Natural killer cell (primary cell): ENCODE results near the gene CAMTA1. TPM values are rescaled to one million over a fixed set of nuclear protein-coding genes. Genes with fewer than 3 reads are reported as not detected.

ENCODE experiments used
- ATAC-seq, 3 donors: fragments of 150-1000 bp in 2 of 3; fragments of 200-7000 bp in 1 of 3; cut with Tn5 transposase; 1 replicate in 1 of 3; 2 replicates in 2 of 3; pipeline ENCODE4 v1.10.0; 2021; ENCODE audit warnings: mild to moderate bottlenecking in 2 of 3, moderate library complexity in 2 of 3
- DNase-seq, 2 donors: peaks; one replicate each; pipeline versions ENCODE4 v3.0.0 to v3.0.0-alpha.2; 2013 to 2021; ENCODE audit warnings: mixed read lengths in 1 of 2
- H3K27ac ChIP-seq: one replicate; pipeline ENCODE4 v1.5.1; 2013; ENCODE audit warnings: mild to moderate bottlenecking, low read length
- H3K27me3 ChIP-seq: one replicate; pipeline ENCODE4 v1.6.1; 2013; ENCODE audit warnings: low read length; ENCODE audit not compliant: control insufficient read depth, insufficient read depth
- H3K36me3 ChIP-seq: one replicate; pipeline ENCODE4 v1.6.1; 2013; ENCODE audit warnings: low read length; ENCODE audit not compliant: control insufficient read depth, insufficient read depth
- H3K4me1 ChIP-seq: one replicate; pipeline ENCODE4 v1.6.1; 2013; ENCODE audit warnings: low read length; ENCODE audit not compliant: control insufficient read depth, insufficient read depth
- H3K4me3 ChIP-seq: one replicate; pipeline ENCODE4 v1.5.1; 2013; ENCODE audit warnings: low read length
- H3K9me3 ChIP-seq: one replicate; pipeline ENCODE4 v1.6.1; 2013; ENCODE audit warnings: low read length; ENCODE audit not compliant: control insufficient read depth, insufficient read depth
- H3K27ac Mint-ChIP-seq, 2 donors: one replicate each; pipeline ENCODE4 v1.8.0; 2022; ENCODE audit warnings: mild to moderate bottlenecking in 2 of 2, mixed read lengths in 2 of 2, moderate library complexity in 1 of 2
- H3K27me3 Mint-ChIP-seq, 2 donors: one replicate each; pipeline ENCODE4 v1.8.0; 2022; ENCODE audit warnings: low read depth in 2 of 2, mixed read lengths in 2 of 2
- H3K36me3 Mint-ChIP-seq: one replicate; pipeline ENCODE4 v1.8.0; 2022; ENCODE audit warnings: mixed read lengths
- H3K4me1 Mint-ChIP-seq, 2 donors: one replicate each; pipeline ENCODE4 v1.8.0; 2022; ENCODE audit warnings: mixed read lengths in 2 of 2
- H3K4me3 Mint-ChIP-seq: one replicate; pipeline ENCODE4 v1.8.0; 2022; ENCODE audit warnings: mild to moderate bottlenecking, moderate library complexity, mixed read lengths
- H3K9me3 Mint-ChIP-seq, 2 donors: one replicate each; pipeline ENCODE4 v1.8.0; 2022; ENCODE audit warnings: mixed read lengths in 2 of 2
- CTCF ChIP-seq: fragments of 200-600 bp; IDR thresholded peaks from one replicate; pipeline ENCODE4 v1.8.0; 2022; ENCODE audit warnings: antibody characterized with exemption
- WGBS: methylation state at CpG from one replicate; pipeline ENCODE4 v1.1.7; 2013; ENCODE audit warnings: missing lambda C conversion rate; ENCODE audit not compliant: insufficient coverage; 5-methylcytosine and 5-hydroxymethylcytosine counted together
- intact Hi-C: fragments of 100-400 bp; cut with micrococcal nuclease; formaldehyde crosslinking; loops from one replicate; pipeline ENCODE4 v1.14.2; 2022
- total RNA-seq, 4 donors: library from RNA; stranded (reverse); fragments of 120-200 nt in 1 of 4; gene quantifications; one replicate each; pipeline versions ENCODE4 v1.2.3 to v1.2.4, GENCODE V29; 2013 to 2022

Gene CAMTA1
- total RNA-seq, 3 donors from 2014 or later (not counting 1 experiment from before 2014, with no cell fraction given), result 40.6 to 53.3 (median 44.9) TPM

- no peak overlapping the region for H3K27ac Mint-ChIP-seq
- no peak for ATAC-seq
- 69% methylated on average over 18 of the region's 18 CpGs for WGBS
- no peak for TF ChIP-seq CTCF
- H3K4me1 Mint-ChIP-seq, result peaks cover 0 to 14% of the 10 kb centered on the region in 2 donors
- H3K9me3 Mint-ChIP-seq, result no peaks in the 10 kb centered on the region
- H3K36me3 ChIP-seq, result no peaks in the 10 kb centered on the region
- H3K27me3 ChIP-seq, result no peaks in the 10 kb centered on the region
- H3K27ac ChIP-seq, result no peak overlapping the region
- H3K4me1 ChIP-seq, result no peaks in the 10 kb centered on the region
- no peaks in the 10 kb centered on the region for H3K9me3 ChIP-seq
- H3K4me3 Mint-ChIP-seq, result no peak overlapping the region
- no peaks in the 10 kb centered on the region for H3K36me3 Mint-ChIP-seq
- no peaks in the 10 kb centered on the region for H3K27me3 Mint-ChIP-seq
- no peak overlapping the region for H3K4me3 ChIP-seq
- intact Hi-C loops, result no loop called here
- DNase-seq, result no peak
Measured at GRCh38 chr1:7641587-7642417, 856.5 kb downstream of the CAMTA1 start.

GRCh38 chr1:7642418-7642704, 857.1 kb downstream of the CAMTA1 start:
- Mint-ChIP-seq H3K27ac (no peak overlapping the region), H3K27me3 (no peaks in the 10 kb centered on the region)
- intact Hi-C loops, result no loop called here

GRCh38 chr1:7642781-7643529, 857.7 kb downstream of the CAMTA1 start:
- DNase-seq, result no peak
- no peaks in the 10 kb centered on the region for H3K36me3 ChIP-seq
- H3K4me3 Mint-ChIP-seq, result no peak overlapping the region
- no peak overlapping the region for H3K4me3 ChIP-seq
- intact Hi-C loops, result no loop called here
- peaks cover 3% of the 10 kb centered on the region for H3K4me1 ChIP-seq
- H3K27me3 Mint-ChIP-seq, result no peaks in the 10 kb centered on the region
- H3K4me1 Mint-ChIP-seq, result peaks cover 0 to 14% of the 10 kb centered on the region in 2 donors
- H3K27ac ChIP-seq, result no peak overlapping the region
- 86% methylated on average over 3 of the region's 3 CpGs for WGBS
- TF ChIP-seq CTCF, result no peak
- H3K36me3 Mint-ChIP-seq, result no peaks in the 10 kb centered on the region
- ATAC-seq, result no peak
- no peaks in the 10 kb centered on the region for H3K9me3 ChIP-seq
- no peak overlapping the region for H3K27ac Mint-ChIP-seq
- H3K27me3 ChIP-seq, result no peaks in the 10 kb centered on the region
- H3K9me3 Mint-ChIP-seq, result no peaks in the 10 kb centered on the region

More at GRCh38 chr1:7642418-7642704, 857.1 kb downstream of the CAMTA1 start:
- H3K9me3 ChIP-seq, result no peaks in the 10 kb centered on the region
- H3K27ac ChIP-seq, result no peak overlapping the region
- H3K36me3 ChIP-seq, result no peaks in the 10 kb centered on the region
- DNase-seq (no peak), ATAC-seq (no peak)
- 88% methylated on average over 9 of the region's 9 CpGs for WGBS
- peaks cover 1% of the 10 kb centered on the region for H3K4me1 ChIP-seq
- no peak overlapping the region for H3K4me3 ChIP-seq
- no peaks in the 10 kb centered on the region for H3K9me3 Mint-ChIP-seq
- no peak for TF ChIP-seq CTCF
- H3K36me3 Mint-ChIP-seq, result no peaks in the 10 kb centered on the region
- H3K27me3 ChIP-seq, result no peaks in the 10 kb centered on the region
- no peak overlapping the region for H3K4me3 Mint-ChIP-seq
- H3K4me1 Mint-ChIP-seq, result peaks cover 0 to 14% of the 10 kb centered on the region in 2 donors
